Hair follicle dermal papilla cell (primary cell): ENCODE data around the gene TRDMT1. TPM values are rescaled to one million over a fixed set of nuclear protein-coding genes. Genes with fewer than 3 reads are reported as not detected.

Experiments used
- small RNA-seq: library from RNA; depleted of rRNA; stranded (forward); fragments of <200 nt; gene quantifications from one replicate; pipeline ENCODE3, GENCODE V24; 2012
- total RNA-seq: library from RNA; depleted of rRNA; stranded (reverse); fragments of >200 nt; gene quantifications from 2 replicates; pipeline ENCODE4 v1.2.3, GENCODE V29; 2012

TRDMT1 gene, protein sequence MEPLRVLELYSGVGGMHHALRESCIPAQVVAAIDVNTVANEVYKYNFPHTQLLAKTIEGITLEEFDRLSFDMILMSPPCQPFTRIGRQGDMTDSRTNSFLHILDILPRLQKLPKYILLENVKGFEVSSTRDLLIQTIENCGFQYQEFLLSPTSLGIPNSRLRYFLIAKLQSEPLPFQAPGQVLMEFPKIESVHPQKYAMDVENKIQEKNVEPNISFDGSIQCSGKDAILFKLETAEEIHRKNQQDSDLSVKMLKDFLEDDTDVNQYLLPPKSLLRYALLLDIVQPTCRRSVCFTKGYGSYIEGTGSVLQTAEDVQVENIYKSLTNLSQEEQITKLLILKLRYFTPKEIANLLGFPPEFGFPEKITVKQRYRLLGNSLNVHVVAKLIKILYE
- 15.4 and 26.0 TPM in 2 replicates for total RNA-seq

GRCh38 chr10:17200912-17201793, at the start of gene TRDMT1:
Gene TRDMT1, minus strand, starts transcription at chr10:17201672. Its CDS starts 38 bp downstream, at chr10:17201634.

GRCh38 chr10:17228091-17229015, 26.9 kb upstream of the TRDMT1 start, which contains the start of gene VIM:
Gene VIM, plus strand, starts transcription at chr10:17228241. Its CDS starts 1,182 bp downstream, at chr10:17229423.

GRCh38 chr10:17129741-17130140, 71.7 kb downstream of the TRDMT1 start, which contains the start of gene CUBN:
Gene CUBN, minus strand, starts transcription at chr10:17129811. Its CDS starts 46 bp downstream, at chr10:17129765.

Small RNA genes within 50 kb of the gene (small RNA-seq; reads per million reads assigned to genes)
- not detected for gene AC067747.1

Other genes with a start within 250 kb of the TRDMT1 start
- 11.5 and 13.8 TPM in 2 replicates for gene CUBN, start 71.9 kb downstream of the TRDMT1 start, total RNA-seq
- gene VIM, start 26.6 kb upstream of the TRDMT1 start, total RNA-seq, result 22,890 and 27,562 TPM in 2 replicates